Lung microvascular endothelial cell (primary cell): ENCODE results near the gene MARK1. TPM values are rescaled to one million over a fixed set of nuclear protein-coding genes. Genes with fewer than 3 reads are reported as not detected.
"Not testable (repeated sequence)": the region's sequence is repeated elsewhere in the genome, so short reads cannot be mapped to it uniquely, and the experiment has no call there.

Source experiments
- DNase-seq, 2 donors: peaks; one replicate each; pipeline versions ENCODE4 v3.0.0 to v3.0.0-alpha.2; 2010; ENCODE audit warnings: low read depth in 2 of 2
- total RNA-seq: library from RNA; depleted of rRNA; stranded (reverse); fragments of >200 nt; gene quantifications from 2 replicates; pipeline ENCODE4 v1.2.1, GENCODE V29; 2014

MARK1 gene
- total RNA-seq, 1 donor from 2014 or later: 2.2 TPM

- DNase-seq: not testable (repeated sequence)
These were observed 83.2 kb downstream of the MARK1 start for GRCh38 chr1:220611100-220611499.

DNA sequence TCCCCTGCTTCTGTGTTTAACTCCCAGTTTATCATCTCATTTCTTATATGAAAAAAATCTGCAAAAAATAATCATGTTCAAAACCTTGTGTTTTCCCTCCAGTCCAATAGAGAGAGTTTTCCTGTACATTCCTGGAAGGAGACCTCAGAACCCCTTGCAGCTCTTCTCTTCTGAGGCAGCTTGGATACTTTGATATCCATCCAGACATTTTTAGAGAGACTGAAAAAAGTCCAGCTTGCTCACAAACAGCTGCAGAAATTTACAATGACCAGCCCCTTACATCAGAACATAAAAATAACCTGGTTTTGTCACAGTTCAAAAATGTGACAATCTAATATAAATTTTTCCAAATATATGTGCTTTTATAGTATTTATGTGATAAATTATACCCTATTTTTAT is 88.9 kb downstream of the MARK1 start:
- no peak for DNase-seq

- no peak for DNase-seq
These were observed 100.5 kb downstream of the MARK1 start for GRCh38 chr1:220628431-220628830.

GRCh38 chr1:220631238-220631815 is 103.4 kb downstream of the MARK1 start:
- no peak for DNase-seq

- DNase-seq: no peak
These were observed 109.8 kb downstream of the MARK1 start for GRCh38 chr1:220637759-220638158.

GRCh38 chr1:220642285-220642684 is 114.3 kb downstream of the MARK1 start:
- no peak for DNase-seq

- no peak for DNase-seq
These were observed 125.1 kb downstream of the MARK1 start for GRCh38 chr1:220652995-220653394.

- no peak for DNase-seq
These were observed 127.6 kb downstream of the MARK1 start for GRCh38 chr1:220655509-220655908.

DNA sequence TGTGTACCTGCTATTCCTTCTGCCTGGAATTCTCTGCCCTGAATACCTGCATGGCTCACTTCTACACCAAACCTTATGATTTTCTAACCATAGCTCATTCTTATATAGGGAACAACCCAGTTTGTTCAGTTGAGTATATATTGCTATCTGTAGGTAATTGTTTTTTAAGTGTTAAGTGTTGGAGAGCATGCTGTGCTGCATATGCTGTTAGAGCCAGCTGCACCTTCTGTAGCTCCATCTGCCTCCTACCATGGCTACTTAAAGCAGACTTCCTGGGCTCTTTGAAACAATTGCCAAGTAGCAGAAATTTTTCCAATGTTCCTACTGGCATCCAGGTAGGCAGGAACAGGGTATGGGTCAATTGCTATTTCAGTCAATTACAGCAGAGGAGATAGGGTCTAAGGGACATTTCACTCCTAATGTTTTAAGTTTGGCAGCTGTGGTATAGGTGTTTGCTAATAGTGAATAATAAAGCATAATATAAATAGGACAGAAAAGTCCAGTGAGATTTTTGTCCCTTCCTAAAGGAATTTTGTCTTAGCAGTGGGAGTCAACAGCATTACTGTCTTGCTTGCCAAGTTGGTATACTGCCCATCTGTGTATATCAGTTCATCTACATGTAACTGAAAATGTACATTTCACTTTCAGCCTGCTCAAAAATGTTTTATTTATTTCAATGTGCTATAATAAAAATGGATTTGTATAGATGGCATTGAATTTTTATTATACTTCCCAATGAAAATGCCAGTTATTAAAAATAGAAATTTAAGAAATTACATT is 128.2 kb downstream of the MARK1 start:
- no peak for DNase-seq

- no peak for DNase-seq
These were observed 138.4 kb downstream of the MARK1 start for GRCh38 chr1:220666349-220666748.

DNA sequence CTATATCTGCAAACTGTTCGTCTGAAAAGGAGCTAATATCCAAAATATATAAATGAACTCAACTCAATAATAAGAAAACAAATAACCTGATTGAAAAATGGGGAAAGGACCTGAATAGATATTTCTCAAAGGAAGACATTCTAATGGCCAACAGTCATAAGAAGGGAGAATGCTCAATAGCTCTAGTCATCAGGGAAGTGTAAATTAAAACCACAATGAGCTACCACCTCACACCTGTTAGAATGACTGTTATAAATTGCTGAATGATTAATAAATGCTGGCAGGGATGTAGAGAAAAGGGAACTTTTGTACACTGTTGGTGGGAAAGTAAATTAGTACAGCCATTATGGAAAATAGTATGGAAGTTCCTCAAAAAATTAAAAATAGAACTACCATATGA is 141.1 kb downstream of the MARK1 start:
- no peak for DNase-seq

DNA sequence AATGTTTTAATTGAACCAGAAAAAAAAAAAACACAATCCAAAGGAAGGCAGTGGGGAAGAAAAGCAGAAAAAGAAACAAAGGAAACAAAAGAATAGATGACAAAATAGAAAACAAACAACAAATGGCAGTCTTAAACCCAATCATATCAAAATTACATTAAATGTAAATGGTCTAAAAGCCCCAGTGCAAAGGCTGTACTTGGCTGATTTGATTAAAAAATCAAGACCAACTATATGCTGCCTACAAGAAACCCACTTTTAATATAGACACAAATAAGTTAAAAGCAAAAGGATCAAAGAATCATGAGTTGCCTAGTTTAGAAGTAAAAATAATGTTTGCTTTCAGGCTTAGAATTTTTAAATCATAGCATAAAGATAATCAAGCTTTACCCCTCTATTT is 142.4 kb downstream of the MARK1 start:
- DNase-seq: no peak

DNA sequence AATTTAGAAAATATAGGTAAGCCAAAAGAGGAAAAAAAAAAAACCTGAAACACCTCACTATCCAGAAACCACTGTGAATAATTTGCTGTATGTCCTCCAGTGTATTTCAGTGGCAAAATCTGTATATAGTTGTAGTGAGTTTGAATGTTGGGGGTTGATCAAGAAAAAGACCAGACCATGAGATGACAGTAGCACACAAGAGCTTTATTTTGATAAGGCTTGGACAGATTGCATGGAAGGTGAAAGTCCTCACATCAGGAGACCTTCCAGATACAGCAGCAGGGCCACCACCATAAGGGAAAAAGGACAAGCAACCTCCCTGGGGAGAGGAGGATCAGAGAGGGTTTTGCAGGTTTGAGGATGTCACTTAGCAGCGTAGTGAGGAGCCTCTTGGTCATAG is 146.0 kb downstream of the MARK1 start:
- no peak for DNase-seq

DNA sequence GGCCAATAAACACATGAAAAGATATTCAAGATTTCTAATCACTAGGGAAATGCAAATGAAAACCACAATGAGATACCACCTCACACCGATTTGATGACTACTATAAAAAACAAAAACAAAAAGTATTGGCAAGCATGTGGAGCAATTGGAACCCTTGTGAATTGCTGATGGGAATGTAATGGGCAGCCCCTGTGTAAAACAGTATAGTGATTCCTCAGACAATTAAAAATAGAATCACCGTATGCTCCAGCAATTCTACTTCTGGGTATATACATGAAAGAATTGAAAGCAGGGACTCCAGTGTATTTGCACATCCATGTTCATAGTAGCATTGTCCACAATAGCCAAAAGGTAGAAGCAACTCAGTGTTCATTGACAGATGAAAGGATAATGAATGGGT is 149.3 kb downstream of the MARK1 start:
- DNase-seq: no peak

GRCh38 chr1:220680085-220680687 is 152.2 kb downstream of the MARK1 start:
- peak; percentile 61 to 77 for DNase-seq

DNA sequence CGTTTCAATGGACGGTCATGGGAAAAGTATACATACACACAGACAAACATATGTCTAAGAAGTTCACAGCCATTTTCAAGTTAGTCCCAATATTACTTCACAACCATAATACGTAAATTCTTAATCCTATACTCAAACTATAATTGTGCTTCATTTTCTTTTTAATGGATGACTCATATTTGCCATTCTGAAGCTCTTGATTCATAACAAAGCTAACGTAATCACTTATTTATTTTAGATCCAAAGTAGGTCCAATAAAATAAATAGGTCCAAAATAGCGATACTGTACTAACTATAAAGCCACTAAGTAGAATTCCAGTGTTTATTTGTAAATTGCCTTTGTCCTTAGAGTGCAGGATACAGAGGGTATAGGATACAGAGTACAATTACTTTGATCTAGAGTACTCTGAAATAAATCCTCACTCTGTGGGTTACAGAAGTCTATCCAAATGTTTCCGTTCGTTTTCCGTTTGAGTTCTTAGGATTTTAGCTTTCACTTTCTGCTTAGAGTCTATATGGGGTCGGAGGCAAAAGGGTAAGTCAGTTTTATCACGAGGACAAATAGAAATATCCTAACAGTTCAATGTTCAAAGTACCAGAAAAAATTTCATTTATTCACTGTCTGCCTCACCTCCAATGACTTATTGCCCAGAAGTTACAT is 153.4 kb downstream of the MARK1 start:
- DNase-seq: peak; percentile 39 to 61

- no peak for DNase-seq
These were observed 155.1 kb downstream of the MARK1 start for GRCh38 chr1:220682901-220683576.

DNA sequence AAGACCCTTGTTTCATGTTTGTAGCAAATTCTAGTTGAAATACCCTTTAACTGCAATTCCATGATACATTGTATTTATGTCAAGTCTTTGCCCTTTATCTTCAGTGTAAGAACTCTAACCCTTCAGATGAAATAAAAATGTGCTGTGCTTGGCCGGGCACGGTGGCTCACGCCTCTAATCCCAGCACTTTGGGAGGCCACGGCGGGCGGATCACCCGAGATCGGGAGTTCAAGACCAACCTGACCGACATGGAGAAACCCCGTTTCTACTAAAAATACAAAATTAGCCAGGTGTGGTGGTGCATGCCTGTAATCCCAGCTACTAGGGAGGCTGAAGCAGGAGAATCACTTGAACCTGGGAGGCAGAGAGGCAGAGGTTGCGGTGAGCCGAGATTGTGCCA is 155.8 kb downstream of the MARK1 start:
- not testable (repeated sequence) for DNase-seq

- DNase-seq: no peak
These were observed 157.0 kb downstream of the MARK1 start for GRCh38 chr1:220684890-220685289.

DNA sequence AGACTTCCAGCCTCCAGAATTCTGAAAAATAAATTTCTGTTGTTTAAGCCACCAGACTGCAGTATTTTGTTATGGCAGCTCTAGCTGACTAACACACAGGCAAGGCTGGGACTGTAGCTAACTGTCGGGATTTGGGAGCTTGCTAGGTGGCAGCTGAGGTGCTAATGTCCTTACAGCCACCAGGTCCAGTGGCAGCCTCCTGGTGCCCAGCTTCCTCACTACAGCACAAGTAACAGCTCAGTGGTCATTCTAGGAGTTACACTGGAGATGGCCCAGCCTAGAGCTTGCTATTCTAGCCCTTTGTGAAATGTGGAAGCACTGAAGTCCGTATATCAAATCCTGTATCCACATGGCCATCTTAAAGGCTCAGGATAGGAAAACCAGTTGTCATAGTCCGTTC is 157.9 kb downstream of the MARK1 start:
- DNase-seq: peak in 1 of 2 donors; percentile 16

DNA sequence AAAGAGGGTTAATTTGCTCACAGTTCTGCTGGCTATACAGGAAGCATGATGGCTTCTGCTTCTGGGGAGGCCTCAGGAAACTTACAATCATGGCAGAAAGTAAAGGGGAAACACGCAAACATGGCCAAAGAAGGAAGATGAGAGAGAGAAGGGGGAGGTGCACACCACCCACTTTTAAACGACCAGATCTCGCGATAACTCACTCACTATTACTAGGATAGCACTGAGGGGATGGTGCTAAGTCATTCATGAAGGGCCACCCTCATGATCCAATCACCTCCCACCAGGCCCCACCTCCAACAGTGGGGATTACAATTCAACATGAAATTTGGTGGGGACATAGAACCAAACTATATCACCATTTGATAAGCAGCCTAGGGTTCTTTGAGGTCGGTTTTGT is 159.9 kb downstream of the MARK1 start:
- no peak for DNase-seq

GRCh38 chr1:220689666-220690065 is 161.7 kb downstream of the MARK1 start:
- DNase-seq: no peak
